HepG2 (cell line): ENCODE results near the gene TIRAP. TPM values are rescaled to one million over a fixed set of nuclear protein-coding genes. Genes with fewer than 3 reads are reported as not detected.

Experiments used
- CHD4 ChIP-seq: fragments of 200-600 bp; sonication (generic); IDR thresholded peaks from 2 replicates; pipeline ENCODE4 v1.7.0; 2017; ENCODE audit warnings: mild to moderate bottlenecking, low read length, borderline replicate concordance
- FOSL1 ChIP-seq: sonication (generic); formaldehyde crosslinking; IDR thresholded peaks from 2 replicates; pipeline ENCODE4 v1.9.0; 2021; ENCODE audit warnings: missing genetic modification reagents, borderline replicate concordance
- FOXK2 ChIP-seq: fragments of 450-650 bp; IDR thresholded peaks from 2 replicates; pipeline ENCODE4 v1.6.1; 2016
- POLR2G ChIP-seq: fragments of 200-400 bp; formaldehyde crosslinking; IDR thresholded peaks from 2 replicates; pipeline ENCODE4 v1.6.1; 2018; ENCODE audit warnings: mild to moderate bottlenecking, low read depth, low read length, moderate library complexity
- SIN3A ChIP-seq: IDR thresholded peaks from 2 replicates; pipeline ENCODE4 v1.6.1; 2011; ENCODE audit warnings: low read depth, mild to moderate bottlenecking, control low read depth, low read length, borderline replicate concordance
- SRSF9 ChIP-seq: fragments of 200-400 bp; formaldehyde crosslinking; IDR thresholded peaks from 2 replicates; pipeline ENCODE4 v1.6.1; 2018; ENCODE audit warnings: borderline replicate concordance, mild to moderate bottlenecking, low read depth, low read length; ENCODE audit not compliant: insufficient read depth, poor library complexity, severe bottlenecking
- TCF12 ChIP-seq, 2 experiments: fragments of 450-650 bp in 1 of 2; sonication (generic) in 1 of 2; formaldehyde crosslinking in 1 of 2; IDR thresholded peaks; 2 replicates each; pipeline versions ENCODE4 v1.6.1 to v1.8.0; 2017 to 2022; ENCODE audit warnings: antibody characterized with exemption in 1 of 2, mild to moderate bottlenecking in 1 of 2, missing genetic modification reagents in 1 of 2, moderate library complexity in 1 of 2
- TRIM24 ChIP-seq: sonication (generic); formaldehyde crosslinking; IDR thresholded peaks from 2 replicates; pipeline ENCODE4 v1.8.0; 2022; ENCODE audit warnings: mild to moderate bottlenecking, missing genetic modification reagents
- ZNF639 ChIP-seq: conservative IDR thresholded peaks from 2 replicates; pipeline ENCODE4 v1.6.1; 2018; ENCODE audit warnings: missing genetic modification reagents
- ZNF780A ChIP-seq: sonication (generic); formaldehyde crosslinking; IDR thresholded peaks from 2 replicates; pipeline ENCODE4 v1.8.0; 2022; ENCODE audit warnings: mild to moderate bottlenecking, missing genetic modification reagents, moderate library complexity
- ZNF891 ChIP-seq: sonication (generic); formaldehyde crosslinking; IDR thresholded peaks from 2 replicates; pipeline ENCODE4 v1.5.0; 2020; ENCODE audit warnings: mild to moderate bottlenecking, missing genetic modification reagents
- polyA plus RNA-seq, 8 experiments: library from polyadenylated mRNA; depleted of rRNA in 3 of 8; stranded (reverse) in 7 of 8; unstranded in 1 of 8; fragments of >200 nt; fragmentation: Illumina TruSeq in 4 of 8; extraction: Trizol in 4 of 8; gene quantifications; 2 replicates each; pipeline versions ENCODE4 v1.2.1 to v1.2.3, GENCODE V29; 2011 to 2016; ENCODE audit warnings: low read depth in 4 of 8, missing spikeins in 1 of 8, mixed read lengths in 1 of 8; ENCODE audit not compliant: insufficient read depth in 1 of 8
- total RNA-seq, 5 experiments: library from RNA; depleted of rRNA; stranded (reverse); fragments of >200 nt; fragmentation: Illumina TruSeq; extraction: Trizol; gene quantifications; 2 replicates each; pipeline ENCODE4 v1.2.3, GENCODE V29; 2016; ENCODE audit warnings: low read depth in 1 of 5
- TF ChIP-seq, protein P1 (sequence below): sonication (generic); formaldehyde crosslinking; IDR thresholded peaks from 2 replicates; pipeline ENCODE4 v1.5.0; 2020; ENCODE audit warnings: mild to moderate bottlenecking, missing genetic modification reagents, moderate library complexity
- TF ChIP-seq, protein P2 (sequence below): sonication (generic); formaldehyde crosslinking; IDR thresholded peaks from 2 replicates; pipeline ENCODE4 v1.4.0; 2020; ENCODE audit warnings: missing genetic modification reagents
- TF ChIP-seq, protein P3 (sequence below): sonication (generic); formaldehyde crosslinking; IDR thresholded peaks from 2 replicates; pipeline ENCODE4 v1.4.0; 2020; ENCODE audit warnings: missing genetic modification reagents

TIRAP gene
- total and polyA plus RNA-seq, 2 of the 13 experiments (the other 11 are each of a cell fraction or from before 2014, with no cell fraction given), result 5.4 to 5.7 TPM

DNA sequence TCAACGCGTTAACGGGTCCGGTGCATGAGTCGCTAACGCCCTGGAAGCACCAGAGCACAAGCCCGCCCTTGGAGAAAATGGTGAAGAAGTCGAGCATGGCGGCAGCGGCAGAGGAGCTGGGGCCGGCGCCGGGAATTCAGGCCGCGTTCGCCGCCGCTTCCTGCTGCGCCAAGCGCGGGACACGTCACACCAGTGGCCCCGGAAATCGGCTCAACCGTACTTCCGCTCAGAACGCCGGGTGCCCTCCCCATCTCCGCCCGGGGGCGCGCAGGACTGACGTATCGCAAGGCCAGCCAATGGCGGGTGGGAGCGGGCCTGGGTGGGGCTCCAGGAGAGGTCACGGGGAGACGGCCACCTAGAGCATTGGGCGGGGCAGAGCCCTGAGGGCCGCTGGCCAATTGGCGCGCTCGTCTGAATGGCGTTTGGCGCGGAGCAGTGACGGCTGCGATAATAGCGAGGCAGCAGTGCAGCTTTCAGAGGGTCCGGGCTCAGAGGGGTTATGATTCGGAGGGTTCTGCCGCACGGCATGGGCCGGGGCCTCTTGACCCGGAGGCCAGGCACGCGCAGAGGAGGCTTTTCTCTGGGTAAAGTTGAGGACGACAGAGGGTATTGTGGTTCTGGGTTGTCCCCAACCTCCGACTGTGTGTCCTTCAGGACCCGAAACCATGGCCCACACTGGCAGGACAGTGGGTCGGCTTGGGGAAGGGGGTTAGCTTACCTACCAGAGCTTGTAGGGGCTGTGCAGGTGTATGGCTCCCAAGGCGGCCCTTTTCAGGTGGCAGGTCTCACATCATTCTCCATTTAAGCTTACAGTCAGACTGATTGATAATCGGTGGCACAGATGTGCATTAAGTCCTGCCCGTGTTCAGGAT lies 13.9 kb upstream of the TIRAP start, which contains the start of the genes FOXRED1 and SRPRA (continued):
- TF ChIP-seq, protein P1, sequence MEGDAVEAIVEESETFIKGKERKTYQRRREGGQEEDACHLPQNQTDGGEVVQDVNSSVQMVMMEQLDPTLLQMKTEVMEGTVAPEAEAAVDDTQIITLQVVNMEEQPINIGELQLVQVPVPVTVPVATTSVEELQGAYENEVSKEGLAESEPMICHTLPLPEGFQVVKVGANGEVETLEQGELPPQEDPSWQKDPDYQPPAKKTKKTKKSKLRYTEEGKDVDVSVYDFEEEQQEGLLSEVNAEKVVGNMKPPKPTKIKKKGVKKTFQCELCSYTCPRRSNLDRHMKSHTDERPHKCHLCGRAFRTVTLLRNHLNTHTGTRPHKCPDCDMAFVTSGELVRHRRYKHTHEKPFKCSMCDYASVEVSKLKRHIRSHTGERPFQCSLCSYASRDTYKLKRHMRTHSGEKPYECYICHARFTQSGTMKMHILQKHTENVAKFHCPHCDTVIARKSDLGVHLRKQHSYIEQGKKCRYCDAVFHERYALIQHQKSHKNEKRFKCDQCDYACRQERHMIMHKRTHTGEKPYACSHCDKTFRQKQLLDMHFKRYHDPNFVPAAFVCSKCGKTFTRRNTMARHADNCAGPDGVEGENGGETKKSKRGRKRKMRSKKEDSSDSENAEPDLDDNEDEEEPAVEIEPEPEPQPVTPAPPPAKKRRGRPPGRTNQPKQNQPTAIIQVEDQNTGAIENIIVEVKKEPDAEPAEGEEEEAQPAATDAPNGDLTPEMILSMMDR (CRISPR knock-in tag), result no peak
- TF ChIP-seq SIN3A (peak; percentile 83), FOXK2 (no peak), ZNF891 (CRISPR knock-in tag) (peak; percentile 50; the same call in 1 of the 2 replicates), FOSL1 (no peak), POLR2G (peak; percentile 89), CHD4 (no peak), ZNF639 (CRISPR knock-in tag) (no peak; the same call in 1 of the 2 replicates), TRIM24 (CRISPR knock-in tag) (no peak), SRSF9 (no peak), ZNF780A (CRISPR knock-in tag) (no peak), TCF12 (IDR thresholded peaks at IDR 0.05) (no peak), TCF12 (CRISPR knock-in tag; IDR thresholded peaks at IDR 0.05) (no peak)
- TF ChIP-seq, protein P2, sequence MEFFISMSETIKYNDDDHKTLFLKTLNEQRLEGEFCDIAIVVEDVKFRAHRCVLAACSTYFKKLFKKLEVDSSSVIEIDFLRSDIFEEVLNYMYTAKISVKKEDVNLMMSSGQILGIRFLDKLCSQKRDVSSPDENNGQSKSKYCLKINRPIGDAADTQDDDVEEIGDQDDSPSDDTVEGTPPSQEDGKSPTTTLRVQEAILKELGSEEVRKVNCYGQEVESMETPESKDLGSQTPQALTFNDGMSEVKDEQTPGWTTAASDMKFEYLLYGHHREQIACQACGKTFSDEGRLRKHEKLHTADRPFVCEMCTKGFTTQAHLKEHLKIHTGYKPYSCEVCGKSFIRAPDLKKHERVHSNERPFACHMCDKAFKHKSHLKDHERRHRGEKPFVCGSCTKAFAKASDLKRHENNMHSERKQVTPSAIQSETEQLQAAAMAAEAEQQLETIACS (CRISPR knock-in tag), result no peak
- TF ChIP-seq, protein P3, sequence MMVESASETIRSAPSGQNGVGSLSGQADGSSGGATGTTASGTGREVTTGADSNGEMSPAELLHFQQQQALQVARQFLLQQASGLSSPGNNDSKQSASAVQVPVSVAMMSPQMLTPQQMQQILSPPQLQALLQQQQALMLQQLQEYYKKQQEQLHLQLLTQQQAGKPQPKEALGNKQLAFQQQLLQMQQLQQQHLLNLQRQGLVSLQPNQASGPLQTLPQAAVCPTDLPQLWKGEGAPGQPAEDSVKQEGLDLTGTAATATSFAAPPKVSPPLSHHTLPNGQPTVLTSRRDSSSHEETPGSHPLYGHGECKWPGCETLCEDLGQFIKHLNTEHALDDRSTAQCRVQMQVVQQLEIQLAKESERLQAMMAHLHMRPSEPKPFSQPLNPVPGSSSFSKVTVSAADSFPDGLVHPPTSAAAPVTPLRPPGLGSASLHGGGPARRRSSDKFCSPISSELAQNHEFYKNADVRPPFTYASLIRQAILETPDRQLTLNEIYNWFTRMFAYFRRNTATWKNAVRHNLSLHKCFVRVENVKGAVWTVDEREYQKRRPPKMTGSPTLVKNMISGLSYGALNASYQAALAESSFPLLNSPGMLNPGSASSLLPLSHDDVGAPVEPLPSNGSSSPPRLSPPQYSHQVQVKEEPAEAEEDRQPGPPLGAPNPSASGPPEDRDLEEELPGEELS, result peak; percentile 16; the same call in 1 of the 2 replicates
